WTC11 (cell line): ENCODE results near the gene NDUFA11. TPM values are rescaled to one million over a fixed set of nuclear protein-coding genes. Genes with fewer than 3 reads are reported as not detected.

Source experiments
- ATAC-seq: fragments of 200-7000 bp; cut with Tn5 transposase; 2 replicates; pipeline ENCODE4 v1.10.0; 2021; ENCODE audit warnings: mild to moderate bottlenecking, moderate library complexity
- CTCF ChIA-PET: fragments of 300-600 bp; sonication (Branson Sonifier 250); formaldehyde crosslinking; loops from one replicate; lab custom pipeline; 2021; ENCODE audit warnings: antibody characterized with exemption; lab: Charles Lee
- POLR2A ChIA-PET: fragments of 350-600 bp; sonication (Branson Sonifier 250); formaldehyde crosslinking; loops from one replicate; lab custom pipeline; 2021; ENCODE audit warnings: antibody characterized with exemption; lab: Charles Lee
- DNase-seq: peaks from one replicate; pipeline ENCODE4 v3.0.0; 2021; ENCODE audit warnings: low spot score
- H3K27ac Mint-ChIP-seq: 2 replicates; pipeline ENCODE4 v1.8.0; 2021; ENCODE audit warnings: mixed read lengths
- H3K27me3 Mint-ChIP-seq: 2 replicates; pipeline ENCODE4 v1.8.0; 2021; ENCODE audit warnings: low read depth, mild to moderate bottlenecking, moderate library complexity, mixed read lengths
- H3K36me3 Mint-ChIP-seq: 2 replicates; pipeline ENCODE4 v1.8.0; 2021; ENCODE audit warnings: mixed read lengths
- H3K4me1 Mint-ChIP-seq: 2 replicates; pipeline ENCODE4 v1.8.0; 2022; ENCODE audit warnings: mixed read lengths
- H3K4me3 Mint-ChIP-seq: 2 replicates; pipeline ENCODE4 v1.8.0; 2021; ENCODE audit warnings: mild to moderate bottlenecking, moderate library complexity, mixed read lengths
- H3K9me3 Mint-ChIP-seq: 2 replicates; pipeline ENCODE4 v1.8.0; 2021; ENCODE audit warnings: mixed read lengths
- ARID4B ChIP-seq: sonication (generic); formaldehyde crosslinking; IDR thresholded peaks from 2 replicates; pipeline ENCODE4 v1.8.0; 2023; ENCODE audit warnings: missing genetic modification reagents, mild to moderate bottlenecking, borderline replicate concordance
- CDX4 ChIP-seq: fragments of 250-450 bp; sonication (Bioruptor Pico); IDR thresholded peaks from 2 replicates; pipeline ENCODE4 v1.9.0; 2021; ENCODE audit warnings: moderate library complexity, mild to moderate bottlenecking, inconsistent platforms, borderline replicate concordance
- ERG ChIP-seq: fragments of 250-450 bp; sonication (Bioruptor Pico); IDR thresholded peaks from 2 replicates; pipeline ENCODE4 v1.8.0; 2021; ENCODE audit warnings: mild to moderate bottlenecking
- FOXJ3 ChIP-seq: sonication (generic); formaldehyde crosslinking; IDR thresholded peaks from 2 replicates; pipeline ENCODE4 v1.9.0; 2021; ENCODE audit warnings: missing genetic modification reagents, mild to moderate bottlenecking, borderline replicate concordance
- FOXP1 ChIP-seq: sonication (generic); formaldehyde crosslinking; IDR thresholded peaks from 2 replicates; pipeline ENCODE4 v1.8.0; 2022; ENCODE audit warnings: missing genetic modification reagents, mild to moderate bottlenecking, moderate library complexity, borderline replicate concordance
- IRF2 ChIP-seq: sonication (generic); formaldehyde crosslinking; IDR thresholded peaks from 2 replicates; pipeline ENCODE4 v1.8.0; 2022; ENCODE audit warnings: low read depth, missing genetic modification reagents, borderline replicate concordance
- MAX ChIP-seq: sonication (generic); formaldehyde crosslinking; IDR thresholded peaks from 2 replicates; pipeline ENCODE4 v1.8.0; 2022; ENCODE audit warnings: mild to moderate bottlenecking, missing genetic modification reagents
- NFYB ChIP-seq: sonication (generic); formaldehyde crosslinking; conservative IDR thresholded peaks from 2 replicates; pipeline ENCODE4 v1.8.0; 2022; ENCODE audit warnings: low read depth, missing genetic modification reagents
- NR2C2 ChIP-seq: sonication (generic); formaldehyde crosslinking; IDR thresholded peaks from 2 replicates; pipeline ENCODE4 v1.8.0; 2022; ENCODE audit warnings: mild to moderate bottlenecking, missing genetic modification reagents
- PREB ChIP-seq: sonication (generic); formaldehyde crosslinking; IDR thresholded peaks from 2 replicates; pipeline ENCODE4 v1.8.1; 2022; ENCODE audit warnings: mild to moderate bottlenecking, missing genetic modification reagents, moderate library complexity, borderline replicate concordance
- RELA ChIP-seq: sonication (generic); formaldehyde crosslinking; IDR thresholded peaks from 2 replicates; pipeline ENCODE4 v1.8.1; 2022; ENCODE audit warnings: missing genetic modification reagents, mild to moderate bottlenecking, borderline replicate concordance
- SMAD4 ChIP-seq: sonication (generic); formaldehyde crosslinking; IDR thresholded peaks from 2 replicates; pipeline ENCODE4 v1.8.0; 2022; ENCODE audit warnings: mild to moderate bottlenecking, missing genetic modification reagents
- SP1 ChIP-seq: sonication (generic); formaldehyde crosslinking; conservative IDR thresholded peaks from 2 replicates; pipeline ENCODE4 v1.8.1; 2022; ENCODE audit warnings: missing genetic modification reagents
- ZNF317 ChIP-seq: sonication (generic); formaldehyde crosslinking; IDR thresholded peaks from 2 replicates; pipeline ENCODE4 v1.8.1; 2023; ENCODE audit warnings: low read depth, mild to moderate bottlenecking, moderate library complexity, missing genetic modification reagents, borderline replicate concordance
- ZSCAN18 ChIP-seq: fragments of 250-450 bp; sonication (Bioruptor Pico); IDR thresholded peaks from 2 replicates; pipeline ENCODE4 v2.1.2; 2022; ENCODE audit warnings: mild to moderate bottlenecking, moderate library complexity
- total RNA-seq: library from RNA; stranded (reverse); gene quantifications from 3 replicates; pipeline ENCODE4 v1.2.3, GENCODE V29; 2021
- TF ChIP-seq, protein P1 (sequence below): fragments of 250-450 bp; sonication (Bioruptor Pico); IDR thresholded peaks from 2 replicates; pipeline ENCODE4 v1.9.0; 2021; ENCODE audit warnings: mild to moderate bottlenecking
- TF ChIP-seq, protein P2 (sequence below): sonication (generic); formaldehyde crosslinking; IDR thresholded peaks from 2 replicates; pipeline ENCODE4 v1.8.1; 2023; ENCODE audit warnings: mild to moderate bottlenecking, missing genetic modification reagents
- TF ChIP-seq, protein P3 (sequence below): sonication (generic); formaldehyde crosslinking; IDR thresholded peaks from 2 replicates; pipeline ENCODE4 v1.8.1; 2023; ENCODE audit warnings: mild to moderate bottlenecking, moderate library complexity, missing genetic modification reagents

The NDUFA11 gene
- total RNA-seq, 1 experiment from 2014 or later = 261 TPM

GRCh38 chr19:5910638-5910907 is 7.0 kb upstream of the NDUFA11 start:
- ChIA-PET CTCF (no interaction called here), POLR2A (no interaction called here)
- Mint-ChIP-seq H3K27me3 (no peaks in the 10 kb centered on the region), H3K9me3 (no peaks in the 10 kb centered on the region), H3K4me1 (no peaks in the 10 kb centered on the region), H3K4me3 (no peak overlapping the region), H3K36me3 (no peaks in the 10 kb centered on the region), H3K27ac (no peak overlapping the region)
- TF ChIP-seq, protein P1, sequence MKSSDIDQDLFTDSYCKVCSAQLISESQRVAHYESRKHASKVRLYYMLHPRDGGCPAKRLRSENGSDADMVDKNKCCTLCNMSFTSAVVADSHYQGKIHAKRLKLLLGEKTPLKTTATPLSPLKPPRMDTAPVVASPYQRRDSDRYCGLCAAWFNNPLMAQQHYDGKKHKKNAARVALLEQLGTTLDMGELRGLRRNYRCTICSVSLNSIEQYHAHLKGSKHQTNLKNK (CRISPR knock-in tag) = no peak
- ATAC-seq (no peak), DNase-seq (no peak)

DNA sequence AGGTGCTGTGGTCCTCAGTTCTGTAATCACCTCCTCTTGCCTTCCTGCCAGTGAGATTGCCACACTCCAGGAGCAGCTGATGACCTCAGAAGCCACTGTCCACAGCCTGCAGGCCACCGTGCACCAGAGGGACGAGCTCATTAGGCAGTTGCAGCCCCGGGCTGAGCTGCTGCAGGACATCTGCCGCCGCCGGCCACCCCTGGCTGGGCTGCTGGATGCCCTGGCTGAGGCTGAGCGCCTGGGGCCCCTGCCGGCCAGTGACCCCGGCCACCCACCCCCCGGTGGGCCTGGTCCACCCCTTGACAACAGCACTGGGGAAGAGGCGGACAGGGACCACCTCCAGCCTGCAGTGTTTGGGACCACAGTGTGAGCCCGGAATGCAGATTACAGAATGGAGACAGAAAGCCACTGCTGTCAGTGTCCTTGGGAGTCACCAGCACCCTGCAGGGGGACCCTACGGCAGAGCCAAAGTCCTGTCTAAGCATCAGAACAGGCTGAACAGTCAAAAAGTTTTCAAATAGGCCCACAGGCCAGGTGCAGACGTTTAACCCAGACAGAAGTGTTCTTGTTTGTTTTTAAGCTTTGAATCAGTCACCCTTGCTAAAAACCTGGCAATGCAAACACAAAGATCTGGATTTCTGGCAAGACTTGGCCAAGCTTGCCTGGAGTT is 5.3 kb upstream of the NDUFA11 start:
- Mint-ChIP-seq H3K36me3 (no peaks in the 10 kb centered on the region), H3K4me3 (no peak overlapping the region), H3K27ac (no peak overlapping the region), H3K4me1 (no peaks in the 10 kb centered on the region), H3K9me3 (no peaks in the 10 kb centered on the region), H3K27me3 (no peaks in the 10 kb centered on the region)
- CTCF ChIA-PET = interaction anchor here (0.6 to 2.2 kb wide), 4 partner anchors 10 to 105 kb away, joined by 3 to 10 read pairs (median 4); no protein-coding TSS in a partner anchor
- ATAC-seq = no peak
- no peak for DNase-seq
- no peak for TF ChIP-seq ARID4B (CRISPR knock-in tag)
- no peak for TF ChIP-seq SMAD4 (CRISPR knock-in tag)
- TF ChIP-seq IRF2 = no peak
- no peak for TF ChIP-seq ZSCAN18 (CRISPR knock-in tag)
- TF ChIP-seq NFYB = no peak
- TF ChIP-seq PREB = no peak
- TF ChIP-seq RELA (CRISPR knock-in tag) = no peak
- no peak for TF ChIP-seq MAX (CRISPR knock-in tag)
- TF ChIP-seq, all 79 proteins: peak for 0
- POLR2A ChIA-PET = no interaction called here

- H3K4me3 Mint-ChIP-seq = no peak overlapping the region
- TF ChIP-seq ZNF317 (CRISPR knock-in tag) (no peak), NR2C2 (CRISPR knock-in tag) (no peak), ERG (CRISPR knock-in tag) (no peak), FOXJ3 (CRISPR knock-in tag) (no peak), IRF2 (no peak), SP1 (CRISPR knock-in tag) (no peak), SMAD4 (CRISPR knock-in tag) (no peak), CDX4 (no peak), FOXP1 (CRISPR knock-in tag) (no peak)
- TF ChIP-seq, protein P2, sequence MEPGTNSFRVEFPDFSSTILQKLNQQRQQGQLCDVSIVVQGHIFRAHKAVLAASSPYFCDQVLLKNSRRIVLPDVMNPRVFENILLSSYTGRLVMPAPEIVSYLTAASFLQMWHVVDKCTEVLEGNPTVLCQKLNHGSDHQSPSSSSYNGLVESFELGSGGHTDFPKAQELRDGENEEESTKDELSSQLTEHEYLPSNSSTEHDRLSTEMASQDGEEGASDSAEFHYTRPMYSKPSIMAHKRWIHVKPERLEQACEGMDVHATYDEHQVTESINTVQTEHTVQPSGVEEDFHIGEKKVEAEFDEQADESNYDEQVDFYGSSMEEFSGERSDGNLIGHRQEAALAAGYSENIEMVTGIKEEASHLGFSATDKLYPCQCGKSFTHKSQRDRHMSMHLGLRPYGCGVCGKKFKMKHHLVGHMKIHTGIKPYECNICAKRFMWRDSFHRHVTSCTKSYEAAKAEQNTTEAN = no peak
- TF ChIP-seq, protein P3, sequence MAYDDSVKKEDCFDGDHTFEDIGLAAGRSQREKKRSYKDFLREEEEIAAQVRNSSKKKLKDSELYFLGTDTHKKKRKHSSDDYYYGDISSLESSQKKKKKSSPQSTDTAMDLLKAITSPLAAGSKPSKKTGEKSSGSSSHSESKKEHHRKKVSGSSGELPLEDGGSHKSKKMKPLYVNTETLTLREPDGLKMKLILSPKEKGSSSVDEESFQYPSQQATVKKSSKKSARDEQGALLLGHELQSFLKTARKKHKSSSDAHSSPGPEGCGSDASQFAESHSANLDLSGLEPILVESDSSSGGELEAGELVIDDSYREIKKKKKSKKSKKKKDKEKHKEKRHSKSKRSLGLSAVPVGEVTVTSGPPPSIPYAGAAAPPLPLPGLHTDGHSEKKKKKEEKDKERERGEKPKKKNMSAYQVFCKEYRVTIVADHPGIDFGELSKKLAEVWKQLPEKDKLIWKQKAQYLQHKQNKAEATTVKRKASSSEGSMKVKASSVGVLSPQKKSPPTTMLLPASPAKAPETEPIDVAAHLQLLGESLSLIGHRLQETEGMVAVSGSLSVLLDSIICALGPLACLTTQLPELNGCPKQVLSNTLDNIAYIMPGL (CRISPR knock-in tag) = no peak
Measured at GRCh38 chr19:5907241-5907640, 3.7 kb upstream of the NDUFA11 start.

More at GRCh38 chr19:5907241-5907640, 3.7 kb upstream of the NDUFA11 start:
- Mint-ChIP-seq H3K27ac (no peak overlapping the region), H3K27me3 (no peaks in the 10 kb centered on the region), H3K36me3 (no peaks in the 10 kb centered on the region), H3K9me3 (no peaks in the 10 kb centered on the region), H3K4me1 (peaks cover 4% of the 10 kb centered on the region)
- ChIA-PET POLR2A (no interaction called here), CTCF (interaction anchor here (1.6 to 2.2 kb wide), 2 partner anchors 103 to 115 kb away, joined by 3 to 10 read pairs; no protein-coding TSS in a partner anchor)
- ATAC-seq = no peak
- DNase-seq = no peak
